CD4-positive, alpha-beta T cell (primary cell): ENCODE measurements around the gene ADORA2B. TPM values are rescaled to one million over a fixed set of nuclear protein-coding genes. Genes with fewer than 3 reads are reported as not detected.

Source experiments
- ATAC-seq: fragments of 200-7000 bp; cut with Tn5 transposase; one replicate; pipeline ENCODE4 v1.10.0; 2022; ENCODE audit warnings: mild to moderate bottlenecking; ENCODE audit not compliant: poor library complexity
- CTCF ChIA-PET: fragments of 350-600 bp; sonication (Branson Sonifier 250); formaldehyde crosslinking; loops from one replicate; lab custom pipeline; 2021; ENCODE audit warnings: antibody characterized with exemption, inconsistent platforms; lab: Charles Lee
- POLR2A ChIA-PET: fragments of 350-600 bp; sonication (Branson Sonifier 250); formaldehyde crosslinking; loops from one replicate; lab custom pipeline; 2021; ENCODE audit warnings: antibody characterized with exemption, inconsistent platforms; lab: Charles Lee
- DNase-seq, 14 experiments: peaks; one replicate each; pipeline ENCODE4 v3.0.0-alpha.2; 2013 to 2020; ENCODE audit warnings: mixed read lengths in 2 of 14
- H3K27ac ChIP-seq, 2 donors: one replicate each; pipeline versions ENCODE4 v1.5.1 to v1.7.0; 2013; ENCODE audit warnings: low read length in 2 of 2, low read depth in 1 of 2, mild to moderate bottlenecking in 1 of 2
- H3K27me3 ChIP-seq, 2 experiments: 1 replicate in 1 of 2; 2 replicates in 1 of 2; pipeline versions ENCODE4 v1.6.1 to v1.7.0; 2013; ENCODE audit warnings: low read length in 2 of 2, control low read depth in 1 of 2, mild to moderate bottlenecking in 1 of 2, moderate library complexity in 1 of 2; ENCODE audit not compliant: insufficient read depth in 2 of 2, control insufficient read depth in 1 of 2
- H3K36me3 ChIP-seq: one replicate; pipeline ENCODE4 v1.6.1; 2013; ENCODE audit warnings: low read length, control low read depth; ENCODE audit not compliant: insufficient read depth
- H3K4me1 ChIP-seq: one replicate; pipeline ENCODE4 v1.6.1; 2013; ENCODE audit warnings: low read length, control low read depth; ENCODE audit not compliant: insufficient read depth
- H3K4me3 ChIP-seq: one replicate; pipeline ENCODE4 v1.5.1; 2013; ENCODE audit warnings: mild to moderate bottlenecking, low read length, moderate library complexity
- H3K9me3 ChIP-seq, 2 experiments: 1 replicate in 1 of 2; 2 replicates in 1 of 2; pipeline versions ENCODE4 v1.6.1 to v1.7.0; 2013; ENCODE audit warnings: low read length in 2 of 2, mild to moderate bottlenecking in 2 of 2, control low read depth in 1 of 2, moderate library complexity in 1 of 2; ENCODE audit not compliant: control insufficient read depth in 1 of 2, insufficient read depth in 1 of 2
- H3K27ac Mint-ChIP-seq: one replicate; pipeline ENCODE4 v1.8.0; 2020; ENCODE audit warnings: mixed read lengths
- H3K27me3 Mint-ChIP-seq: one replicate; pipeline ENCODE4 v1.8.0; 2021; ENCODE audit warnings: mixed read lengths
- H3K36me3 Mint-ChIP-seq: one replicate; pipeline ENCODE4 v1.8.0; 2021; ENCODE audit warnings: low read depth, mixed read lengths
- H3K4me1 Mint-ChIP-seq: one replicate; pipeline ENCODE4 v1.8.0; 2021; ENCODE audit warnings: low read depth, mixed read lengths
- H3K4me3 Mint-ChIP-seq: one replicate; pipeline ENCODE4 v1.8.0; 2020; ENCODE audit warnings: mild to moderate bottlenecking, mixed read lengths
- H3K9me3 Mint-ChIP-seq: one replicate; pipeline ENCODE4 v1.8.0; 2020; ENCODE audit warnings: mixed read lengths
- intact Hi-C, 2 experiments: fragments of 100-400 bp; cut with DNase I in 1 of 2; cut with micrococcal nuclease in 1 of 2; formaldehyde crosslinking; loops; one replicate each; pipeline versions ENCODE4 v1.15.1 to v1.9.0; 2023 to 2025; cut with DNase I, micrococcal nuclease
- total RNA-seq, 174 experiments: library from RNA in 2 of 174; stranded (reverse) in 2 of 174; gene quantifications; one replicate each; pipeline ENCODE4 v1.2.3 and lab custom pipeline; 2021 to 2026
- TF ChIP-seq, protein P1 (sequence below): fragments of 200-600 bp; IDR thresholded peaks from one replicate; pipeline ENCODE4 v1.8.0; 2022; ENCODE audit warnings: antibody characterized with exemption, mild to moderate bottlenecking

The ADORA2B gene
- total RNA-seq, 2 experiments from 2014 or later, result not detected

DNA sequence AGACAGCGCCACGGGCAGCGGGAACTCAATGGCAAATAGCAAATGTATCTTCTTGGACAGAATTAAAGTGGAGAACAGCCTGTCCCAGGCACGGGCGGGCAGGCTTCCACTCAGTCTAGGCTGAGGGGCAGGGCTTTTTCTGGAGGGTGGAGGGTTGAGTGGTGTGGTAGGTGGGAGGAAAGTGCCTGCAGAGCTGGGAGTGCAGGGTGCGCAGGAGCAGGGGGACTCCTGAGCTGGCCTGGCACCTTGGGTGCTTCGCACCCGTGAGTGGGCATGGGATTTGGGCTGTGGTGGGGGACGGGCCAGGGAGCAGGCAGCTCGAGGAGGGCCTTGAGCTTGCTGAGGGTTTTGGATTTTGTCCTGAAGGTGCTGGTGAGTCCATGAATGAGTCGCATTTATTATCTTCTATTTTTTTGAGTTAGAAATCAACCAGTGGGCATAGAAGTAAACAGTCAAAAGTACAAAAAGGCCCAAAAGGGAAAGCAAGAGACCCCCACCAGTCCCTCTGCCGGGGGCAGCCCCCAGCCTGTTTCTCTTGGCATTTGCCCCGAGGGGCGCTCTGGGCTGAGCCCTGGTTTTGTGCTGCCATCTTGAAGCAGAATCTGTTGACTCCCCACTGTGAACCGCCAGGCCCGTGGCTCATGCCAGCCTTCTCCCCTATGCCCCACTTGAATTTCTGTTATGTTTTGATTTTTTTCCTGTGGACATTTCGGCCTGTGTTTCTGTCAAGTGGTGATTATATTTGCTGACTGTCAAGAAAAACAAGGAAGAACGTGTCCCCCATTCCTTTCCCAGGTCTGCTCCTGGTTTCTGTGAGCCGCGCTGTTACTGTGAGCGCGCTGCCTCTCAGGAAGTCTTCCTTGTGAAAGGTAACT, 8.2 kb downstream of the ADORA2B start:
- Mint-ChIP-seq H3K27me3 (no peaks in the 10 kb centered on the region), H3K4me3 (no peak overlapping the region), H3K36me3 (no peaks in the 10 kb centered on the region), H3K27ac (no peak overlapping the region), H3K4me1 (no peaks in the 10 kb centered on the region), H3K9me3 (no peaks in the 10 kb centered on the region)
- TF ChIP-seq, protein P1, sequence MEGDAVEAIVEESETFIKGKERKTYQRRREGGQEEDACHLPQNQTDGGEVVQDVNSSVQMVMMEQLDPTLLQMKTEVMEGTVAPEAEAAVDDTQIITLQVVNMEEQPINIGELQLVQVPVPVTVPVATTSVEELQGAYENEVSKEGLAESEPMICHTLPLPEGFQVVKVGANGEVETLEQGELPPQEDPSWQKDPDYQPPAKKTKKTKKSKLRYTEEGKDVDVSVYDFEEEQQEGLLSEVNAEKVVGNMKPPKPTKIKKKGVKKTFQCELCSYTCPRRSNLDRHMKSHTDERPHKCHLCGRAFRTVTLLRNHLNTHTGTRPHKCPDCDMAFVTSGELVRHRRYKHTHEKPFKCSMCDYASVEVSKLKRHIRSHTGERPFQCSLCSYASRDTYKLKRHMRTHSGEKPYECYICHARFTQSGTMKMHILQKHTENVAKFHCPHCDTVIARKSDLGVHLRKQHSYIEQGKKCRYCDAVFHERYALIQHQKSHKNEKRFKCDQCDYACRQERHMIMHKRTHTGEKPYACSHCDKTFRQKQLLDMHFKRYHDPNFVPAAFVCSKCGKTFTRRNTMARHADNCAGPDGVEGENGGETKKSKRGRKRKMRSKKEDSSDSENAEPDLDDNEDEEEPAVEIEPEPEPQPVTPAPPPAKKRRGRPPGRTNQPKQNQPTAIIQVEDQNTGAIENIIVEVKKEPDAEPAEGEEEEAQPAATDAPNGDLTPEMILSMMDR, result no peak
- H3K27me3 ChIP-seq, result no peaks in the 10 kb centered on the region
- no peaks in the 10 kb centered on the region for H3K4me1 ChIP-seq
- no peaks in the 10 kb centered on the region for H3K9me3 ChIP-seq
- intact Hi-C loops, result no loop called here
- ChIA-PET POLR2A (interaction anchor here (0.6 kb wide), 1 partner anchor 12 kb away, joined by 3 read pairs; no protein-coding TSS in a partner anchor), CTCF (no interaction called here)
- H3K36me3 ChIP-seq, result no peaks in the 10 kb centered on the region
- H3K4me3 ChIP-seq, result no peak overlapping the region
- no peak for ATAC-seq
- DNase-seq, result no peak
- H3K27ac ChIP-seq, result no peak overlapping the region

- POLR2A ChIA-PET, result no interaction called here
- CTCF ChIA-PET, result no interaction called here
- H3K27me3 Mint-ChIP-seq, result no peaks in the 10 kb centered on the region
- peaks cover 6% of the 10 kb centered on the region for H3K4me1 Mint-ChIP-seq
- Histone ChIP-seq H3K9me3 (no peaks in the 10 kb centered on the region), H3K36me3 (no peaks in the 10 kb centered on the region), H3K27ac (no peak overlapping the region), H3K27me3 (no peaks in the 10 kb centered on the region), H3K4me3 (no peak overlapping the region), H3K4me1 (no peaks in the 10 kb centered on the region)
- H3K36me3 Mint-ChIP-seq, result no peaks in the 10 kb centered on the region
- no peak for ATAC-seq
- no peak overlapping the region for H3K27ac Mint-ChIP-seq
- TF ChIP-seq, protein P1, result no peak
- H3K9me3 Mint-ChIP-seq, result no peaks in the 10 kb centered on the region
- intact Hi-C loops, result no loop called here
- H3K4me3 Mint-ChIP-seq, result no peak overlapping the region
- DNase-seq, result peak in 2 of 14 experiments; percentile 36 to 49
These were observed 9.3 kb downstream of the ADORA2B start for GRCh38 chr17:15954222-15954621.

- DNase-seq, result no peak
- CTCF ChIA-PET, result no interaction called here
- TF ChIP-seq, protein P1, result no peak
- Histone ChIP-seq H3K27ac (no peak overlapping the region), H3K4me1 (no peaks in the 10 kb centered on the region), H3K9me3 (no peaks in the 10 kb centered on the region), H3K27me3 (no peaks in the 10 kb centered on the region), H3K4me3 (no peak overlapping the region), H3K36me3 (no peaks in the 10 kb centered on the region)
- no peak overlapping the region for H3K4me3 Mint-ChIP-seq
- no peaks in the 10 kb centered on the region for H3K36me3 Mint-ChIP-seq
- no peak overlapping the region for H3K27ac Mint-ChIP-seq
- intact Hi-C loops, result no loop called here
- H3K9me3 Mint-ChIP-seq, result no peaks in the 10 kb centered on the region
- POLR2A ChIA-PET, result no interaction called here
- no peaks in the 10 kb centered on the region for H3K27me3 Mint-ChIP-seq
- peaks cover 8% of the 10 kb centered on the region for H3K4me1 Mint-ChIP-seq
- no peak for ATAC-seq
These were observed 11.0 kb downstream of the ADORA2B start for GRCh38 chr17:15955793-15956541.
